Astrocyte (in vitro differentiated cells and primary cell): ENCODE measurements around the gene PPP1CB. TPM values are rescaled to one million over a fixed set of nuclear protein-coding genes. Genes with fewer than 3 reads are reported as not detected.
"Not testable (repeated sequence)": the region's sequence is repeated elsewhere in the genome, so short reads cannot be mapped to it uniquely, and the experiment has no call there.

Source experiments
- DNase-seq: peaks from one replicate; pipeline ENCODE4 v3.0.0-alpha.2; 2010; ENCODE audit warnings: low read depth
- FAIRE-seq: peaks from 2 replicates; lab custom pipeline; 2011; peaks lifted over from hg19 to GRCh38; lab: Jason Lieb, UNC
- H2AFZ ChIP-seq: 2 replicates; pipeline ENCODE4 v1.6.0; 2012; ENCODE audit warnings: low read depth, low read length, inconsistent platforms
- H3K27ac ChIP-seq: 2 replicates; pipeline ENCODE4 v1.5.1; 2011; ENCODE audit warnings: low read depth, low read length, inconsistent platforms
- H3K27me3 ChIP-seq: 2 replicates; pipeline ENCODE4 v1.6.0; 2011; ENCODE audit warnings: low read length, inconsistent platforms; ENCODE audit not compliant: insufficient read depth
- H3K36me3 ChIP-seq: 2 replicates; pipeline ENCODE4 v1.5.1; 2011; ENCODE audit warnings: low read length, inconsistent platforms; ENCODE audit not compliant: insufficient read depth
- H3K4me1 ChIP-seq: 2 replicates; pipeline ENCODE4 v1.5.1; 2011; ENCODE audit warnings: low read length, inconsistent platforms; ENCODE audit not compliant: insufficient read depth
- H3K4me2 ChIP-seq: 2 replicates; pipeline ENCODE4 v1.6.0; 2012; ENCODE audit warnings: low read length, inconsistent platforms
- H3K4me3 ChIP-seq: 2 replicates; pipeline ENCODE4 v1.5.1; 2011; ENCODE audit warnings: low read depth, mild to moderate bottlenecking, low read length, inconsistent platforms; ENCODE audit not compliant: insufficient read depth
- H3K79me2 ChIP-seq: 2 replicates; pipeline ENCODE4 v1.6.0; 2012; ENCODE audit warnings: mild to moderate bottlenecking, low read length, inconsistent platforms; ENCODE audit not compliant: insufficient read depth
- H3K9ac ChIP-seq: 2 replicates; pipeline ENCODE4 v1.6.0; 2012; ENCODE audit warnings: mild to moderate bottlenecking, low read length, inconsistent platforms
- H3K9me3 ChIP-seq: 2 replicates; pipeline ENCODE4 v1.5.1; 2012; ENCODE audit warnings: low read depth, mild to moderate bottlenecking, low read length, inconsistent platforms; ENCODE audit not compliant: insufficient read depth
- H4K20me1 ChIP-seq: 2 replicates; pipeline ENCODE4 v1.6.0; 2012; ENCODE audit warnings: low read length, inconsistent platforms; ENCODE audit not compliant: insufficient read depth
- H3K27ac Mint-ChIP-seq: one replicate; pipeline ENCODE4 v1.8.0; 2021; ENCODE audit warnings: mild to moderate bottlenecking, mixed read lengths; ENCODE audit not compliant: unreplicated experiment
- H3K27me3 Mint-ChIP-seq: one replicate; pipeline ENCODE4 v1.8.0; 2021; ENCODE audit warnings: low read depth, mixed read lengths; ENCODE audit not compliant: unreplicated experiment
- H3K36me3 Mint-ChIP-seq: one replicate; pipeline ENCODE4 v1.8.0; 2021; ENCODE audit warnings: low read depth, mixed read lengths; ENCODE audit not compliant: unreplicated experiment
- H3K4me1 Mint-ChIP-seq: one replicate; pipeline ENCODE4 v1.8.0; 2021; ENCODE audit warnings: low read depth, mixed read lengths; ENCODE audit not compliant: unreplicated experiment
- H3K4me3 Mint-ChIP-seq: one replicate; pipeline ENCODE4 v1.8.0; 2021; ENCODE audit warnings: mild to moderate bottlenecking, moderate library complexity, mixed read lengths; ENCODE audit not compliant: unreplicated experiment
- H3K9me3 Mint-ChIP-seq: one replicate; pipeline ENCODE4 v1.8.0; 2021; ENCODE audit warnings: mild to moderate bottlenecking, mixed read lengths; ENCODE audit not compliant: unreplicated experiment
- EZH2 ChIP-seq: IDR thresholded peaks from 2 replicates; pipeline ENCODE4 v1.6.1; 2012; ENCODE audit warnings: mild to moderate bottlenecking, low read length, inconsistent platforms; ENCODE audit not compliant: insufficient read depth
- total RNA-seq: library from RNA; stranded (reverse); gene quantifications from 2 replicates; pipeline ENCODE4 v1.2.1, GENCODE V29; 2021
- TF ChIP-seq, protein P1 (sequence below): IDR thresholded peaks from 2 replicates; pipeline ENCODE4 v1.5.1; 2011; ENCODE audit warnings: low read depth, mild to moderate bottlenecking, inconsistent platforms, low read length, moderate library complexity; ENCODE audit not compliant: insufficient read depth

PPP1CB gene
- total RNA-seq, 1 donor from 2014 or later, result 250 TPM

DNA sequence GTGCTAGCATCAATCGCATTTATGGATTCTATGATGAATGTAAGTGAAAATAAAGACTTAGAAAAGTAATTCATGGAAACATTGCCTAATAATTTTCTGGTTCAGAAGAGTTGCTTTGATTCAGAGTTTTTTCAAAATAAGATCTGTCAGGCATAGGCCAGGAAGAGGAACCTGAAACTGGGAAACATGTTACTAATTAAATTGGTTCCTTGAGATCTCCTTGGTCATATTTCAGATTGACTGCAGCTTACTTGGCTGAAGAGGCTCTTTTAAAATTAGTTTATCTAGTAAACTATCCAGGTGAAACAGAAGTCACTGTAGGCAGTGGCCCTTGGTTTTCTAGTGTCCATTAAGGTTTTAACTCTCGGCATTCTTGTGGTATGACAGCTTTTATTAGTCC is 27.4 kb downstream of the PPP1CB start:
- peaks cover 64% of the 10 kb centered on the region for H4K20me1 ChIP-seq
- H2AFZ ChIP-seq, result no peak overlapping the region
- Mint-ChIP-seq H3K9me3 (no peaks in the 10 kb centered on the region), H3K27me3 (no peaks in the 10 kb centered on the region), H3K4me3 (no peak overlapping the region), H3K36me3 (peaks cover 4% of the 10 kb centered on the region), H3K4me1 (peaks cover 5% of the 10 kb centered on the region), H3K27ac (no peak overlapping the region)
- no peak overlapping the region for H3K4me3 ChIP-seq
- H3K27ac ChIP-seq, result no peak overlapping the region
- H3K79me2 ChIP-seq, result peaks cover 84% of the 10 kb centered on the region
- no peaks in the 10 kb centered on the region for H3K4me1 ChIP-seq
- H3K4me2 ChIP-seq, result no peak overlapping the region
- FAIRE-seq, result no peak
- H3K9me3 ChIP-seq, result no peaks in the 10 kb centered on the region
- no peak for DNase-seq
- no peaks in the 10 kb centered on the region for H3K27me3 ChIP-seq
- TF ChIP-seq, protein P1, sequence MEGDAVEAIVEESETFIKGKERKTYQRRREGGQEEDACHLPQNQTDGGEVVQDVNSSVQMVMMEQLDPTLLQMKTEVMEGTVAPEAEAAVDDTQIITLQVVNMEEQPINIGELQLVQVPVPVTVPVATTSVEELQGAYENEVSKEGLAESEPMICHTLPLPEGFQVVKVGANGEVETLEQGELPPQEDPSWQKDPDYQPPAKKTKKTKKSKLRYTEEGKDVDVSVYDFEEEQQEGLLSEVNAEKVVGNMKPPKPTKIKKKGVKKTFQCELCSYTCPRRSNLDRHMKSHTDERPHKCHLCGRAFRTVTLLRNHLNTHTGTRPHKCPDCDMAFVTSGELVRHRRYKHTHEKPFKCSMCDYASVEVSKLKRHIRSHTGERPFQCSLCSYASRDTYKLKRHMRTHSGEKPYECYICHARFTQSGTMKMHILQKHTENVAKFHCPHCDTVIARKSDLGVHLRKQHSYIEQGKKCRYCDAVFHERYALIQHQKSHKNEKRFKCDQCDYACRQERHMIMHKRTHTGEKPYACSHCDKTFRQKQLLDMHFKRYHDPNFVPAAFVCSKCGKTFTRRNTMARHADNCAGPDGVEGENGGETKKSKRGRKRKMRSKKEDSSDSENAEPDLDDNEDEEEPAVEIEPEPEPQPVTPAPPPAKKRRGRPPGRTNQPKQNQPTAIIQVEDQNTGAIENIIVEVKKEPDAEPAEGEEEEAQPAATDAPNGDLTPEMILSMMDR, result no peak
- H3K36me3 ChIP-seq, result peaks cover 48% of the 10 kb centered on the region
- no peak overlapping the region for H3K9ac ChIP-seq

DNA sequence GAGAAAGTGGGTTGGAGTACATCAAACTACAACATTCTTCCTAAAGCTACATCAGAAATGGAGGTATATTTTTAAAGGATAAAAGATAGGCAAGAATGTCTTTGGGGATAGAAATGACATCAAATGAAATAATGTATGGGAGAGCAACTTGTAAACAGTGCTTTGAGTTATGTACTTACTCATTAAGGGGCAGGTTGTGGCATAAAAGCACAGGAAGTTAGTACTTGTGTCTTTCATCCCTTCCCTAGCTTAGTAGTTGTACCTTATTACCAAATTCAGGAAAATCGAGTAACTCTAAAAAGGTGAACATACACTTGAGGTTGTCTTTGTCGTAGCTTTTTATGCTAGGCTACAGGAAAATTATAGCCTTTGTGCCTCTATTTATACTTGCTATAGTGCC is 28.9 kb downstream of the PPP1CB start:
- H3K36me3 Mint-ChIP-seq, result peaks cover 4% of the 10 kb centered on the region
- Histone ChIP-seq H4K20me1 (peaks cover 49% of the 10 kb centered on the region), H3K4me1 (no peaks in the 10 kb centered on the region), H3K79me2 (peaks cover 71% of the 10 kb centered on the region), H2AFZ (no peak overlapping the region), H3K9me3 (no peaks in the 10 kb centered on the region), H3K36me3 (peaks cover 51% of the 10 kb centered on the region), H3K4me2 (no peak overlapping the region), H3K9ac (no peak overlapping the region), H3K4me3 (no peak overlapping the region), H3K27ac (no peak overlapping the region), H3K27me3 (no peaks in the 10 kb centered on the region)
- peaks cover 4% of the 10 kb centered on the region for H3K4me1 Mint-ChIP-seq
- TF ChIP-seq EZH2, result no peak
- FAIRE-seq, result no peak
- no peak overlapping the region for H3K4me3 Mint-ChIP-seq
- H3K27ac Mint-ChIP-seq, result no peak overlapping the region
- DNase-seq, result no peak
- H3K9me3 Mint-ChIP-seq, result no peaks in the 10 kb centered on the region
- H3K27me3 Mint-ChIP-seq, result no peaks in the 10 kb centered on the region

DNA sequence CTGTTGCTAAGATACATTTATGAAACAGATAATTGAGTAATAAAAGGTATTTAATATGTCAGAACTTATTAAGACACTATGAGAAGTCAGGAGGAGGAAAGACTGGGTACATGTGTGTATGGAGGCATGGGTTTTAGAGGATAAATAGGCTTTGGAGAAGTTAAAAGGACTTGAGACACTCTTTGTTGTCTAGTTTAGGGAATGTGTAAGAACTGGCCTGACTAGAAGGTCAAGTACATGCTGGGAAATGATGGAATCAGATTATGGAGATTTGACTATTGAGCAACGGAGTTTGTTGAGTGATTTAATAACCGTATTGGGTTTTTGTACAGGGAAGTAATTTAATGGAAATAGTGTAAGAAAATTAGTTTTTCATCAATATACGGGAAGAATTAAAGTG is 30.8 kb downstream of the PPP1CB start:
- H3K79me2 ChIP-seq, result peaks cover 56% of the 10 kb centered on the region
- Mint-ChIP-seq H3K4me3 (no peak overlapping the region), H3K36me3 (peaks cover 5% of the 10 kb centered on the region), H3K27me3 (no peaks in the 10 kb centered on the region), H3K9me3 (no peaks in the 10 kb centered on the region), H3K27ac (no peak overlapping the region), H3K4me1 (no peaks in the 10 kb centered on the region)
- H3K4me3 ChIP-seq, result no peak overlapping the region
- H3K9ac ChIP-seq, result no peak overlapping the region
- DNase-seq (no peak), FAIRE-seq (no peak)
- no peaks in the 10 kb centered on the region for H3K4me1 ChIP-seq
- H2AFZ ChIP-seq, result no peak overlapping the region
- H3K4me2 ChIP-seq, result no peak overlapping the region
- TF ChIP-seq, protein P1, result no peak
- no peak for TF ChIP-seq EZH2
- H3K9me3 ChIP-seq, result no peaks in the 10 kb centered on the region
- H4K20me1 ChIP-seq, result peaks cover 31% of the 10 kb centered on the region
- H3K27me3 ChIP-seq, result no peaks in the 10 kb centered on the region
- H3K36me3 ChIP-seq, result peaks cover 63% of the 10 kb centered on the region
- no peak overlapping the region for H3K27ac ChIP-seq

DNA sequence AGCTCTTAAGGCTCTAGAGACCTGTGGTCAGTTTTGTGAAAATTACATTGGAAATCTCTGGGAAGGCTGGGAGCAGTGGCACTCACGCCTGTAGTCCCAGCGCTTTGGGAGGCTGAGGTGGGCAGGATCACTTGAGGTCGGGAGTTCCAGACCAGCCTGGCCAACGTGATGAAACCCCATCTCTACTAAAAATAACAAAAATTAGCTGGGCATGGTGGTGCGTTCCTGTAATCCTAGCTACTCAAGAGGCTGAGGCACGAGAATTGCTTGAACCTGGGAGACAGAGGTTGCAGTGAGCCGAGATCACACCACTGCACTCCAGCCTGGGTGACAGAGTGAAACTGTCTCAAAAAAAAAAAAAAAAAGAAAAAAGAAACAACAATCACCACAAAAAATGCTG is 32.9 kb downstream of the PPP1CB start:
- H2AFZ ChIP-seq, H3K27ac Mint-ChIP-seq, H3K4me3 ChIP-seq, H3K9ac ChIP-seq, H3K27me3 Mint-ChIP-seq, DNase-seq, H3K4me2 ChIP-seq, FAIRE-seq, H3K4me1 ChIP-seq, H3K9me3 ChIP-seq, H3K27ac ChIP-seq, H3K4me3 Mint-ChIP-seq, H3K9me3 Mint-ChIP-seq, H3K27me3 ChIP-seq, H3K4me1 Mint-ChIP-seq: not testable (repeated sequence)
- H3K79me2 ChIP-seq, result peaks cover 42% of the 10 kb centered on the region
- peaks cover 11% of the 10 kb centered on the region for H3K36me3 Mint-ChIP-seq
- peaks cover 17% of the 10 kb centered on the region for H4K20me1 ChIP-seq
- peaks cover 65% of the 10 kb centered on the region for H3K36me3 ChIP-seq
